ENCODE data around the gene HDAC4. TPM values are rescaled to one million over a fixed set of nuclear protein-coding genes. Genes with fewer than 3 reads are reported as not detected.

HDAC4 gene
- total RNA-seq, 1 donor from 2014 or later: 30.7 TPM

DNA sequence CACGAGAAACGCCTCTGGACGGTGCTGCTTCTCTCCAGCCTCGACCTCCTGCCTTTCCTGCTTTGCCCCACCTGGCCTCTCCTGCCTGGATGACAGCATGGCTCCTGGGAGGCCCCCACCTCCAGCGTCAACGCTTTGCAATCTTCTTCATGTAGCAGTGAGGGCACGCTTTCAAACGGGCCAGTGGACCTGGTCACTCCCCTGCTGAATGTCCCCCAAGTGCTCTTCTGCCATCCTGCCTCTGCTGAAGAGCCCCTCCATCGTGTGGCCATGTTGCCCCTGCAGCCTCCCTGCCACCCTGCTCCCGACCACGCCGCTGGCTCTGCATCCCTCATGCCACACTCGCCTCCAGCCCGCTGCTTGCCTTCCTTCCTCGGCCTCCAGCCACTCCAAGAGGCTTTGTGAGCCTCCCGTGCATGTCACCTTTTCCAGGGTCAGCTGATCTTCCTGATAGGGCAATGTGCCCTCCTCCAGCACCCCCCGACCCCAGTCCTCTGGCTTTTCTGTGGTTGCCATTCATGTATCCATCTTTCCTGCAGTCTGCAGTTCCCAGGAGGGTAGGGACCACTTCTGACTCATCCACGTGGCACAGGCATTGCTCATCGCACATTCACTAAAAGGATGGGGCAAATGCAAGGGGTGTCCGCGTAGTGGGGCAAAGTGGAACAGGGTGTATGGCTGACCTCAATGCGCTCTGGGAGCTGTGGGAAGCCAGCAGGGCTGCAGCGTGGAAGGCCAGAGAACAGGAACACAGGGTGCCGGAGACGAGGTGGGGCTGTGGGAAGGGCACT, 284.2 kb downstream of the HDAC4 start:
- DNase-seq (ENCODE audit: missing footprints) (no peak), ATAC-seq (no peak)
- intact Hi-C loops (cut with DNase I): no loop called here

GRCh38 chr2:239115616-239116015, 285.2 kb downstream of the HDAC4 start:
- intact Hi-C loops (cut with DNase I): no loop called here
- ATAC-seq: no peak
- DNase-seq (ENCODE audit: missing footprints): no peak

GRCh38 chr2:239114616-239115265, 286.1 kb downstream of the HDAC4 start:
- intact Hi-C loops (cut with DNase I): no loop called here
- DNase-seq (ENCODE audit: missing footprints): no peak
- no peak for ATAC-seq

DNA sequence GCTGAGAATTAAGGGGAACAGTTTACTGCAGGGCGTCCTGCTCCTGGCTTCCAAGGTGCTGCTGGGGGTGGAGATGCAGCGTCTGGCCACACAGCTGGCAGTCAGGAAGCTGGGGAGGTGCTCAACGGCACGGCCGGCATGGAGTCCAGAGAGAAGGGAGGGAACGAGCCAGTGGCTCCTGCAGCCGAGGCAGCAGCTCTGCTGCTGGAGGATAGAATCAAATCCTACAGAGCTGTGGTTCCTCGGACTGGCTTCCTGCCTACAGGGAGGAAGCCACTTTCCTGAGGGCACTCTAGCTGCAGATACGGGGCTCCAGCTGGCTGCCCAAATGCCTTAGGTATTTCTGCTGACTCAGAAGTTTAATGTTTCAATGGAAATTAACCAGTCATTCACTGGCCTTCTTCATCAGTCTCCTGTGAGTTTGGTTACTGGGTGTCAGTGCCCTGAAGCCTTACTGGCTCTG, 286.7 kb downstream of the HDAC4 start:
- DNase-seq (ENCODE audit: missing footprints): no peak
- ATAC-seq: no peak
- intact Hi-C loops (cut with DNase I): no loop called here

DNA sequence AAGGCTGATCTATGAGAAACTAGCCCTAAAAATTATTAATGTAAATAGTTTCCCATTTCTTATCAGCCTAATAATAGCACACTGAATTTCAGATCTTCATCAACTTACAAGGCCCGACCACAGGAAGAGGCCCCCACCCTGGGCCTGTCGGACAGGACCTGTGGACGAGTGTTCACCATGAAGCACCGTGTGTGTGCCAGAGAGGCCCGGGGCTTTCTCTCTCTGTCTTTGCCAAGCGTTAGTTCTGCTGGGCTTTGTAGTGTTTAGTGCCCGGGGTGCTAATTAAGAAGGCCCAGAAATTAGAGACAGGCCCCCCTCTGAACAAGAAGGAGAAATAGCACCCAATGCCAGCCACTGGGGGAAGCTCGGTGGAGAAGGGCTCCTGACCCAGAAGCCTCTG, 287.2 kb downstream of the HDAC4 start:
- DNase-seq (ENCODE audit: missing footprints) (no peak), ATAC-seq (no peak)
- intact Hi-C loops (cut with DNase I): no loop called here

DNA sequence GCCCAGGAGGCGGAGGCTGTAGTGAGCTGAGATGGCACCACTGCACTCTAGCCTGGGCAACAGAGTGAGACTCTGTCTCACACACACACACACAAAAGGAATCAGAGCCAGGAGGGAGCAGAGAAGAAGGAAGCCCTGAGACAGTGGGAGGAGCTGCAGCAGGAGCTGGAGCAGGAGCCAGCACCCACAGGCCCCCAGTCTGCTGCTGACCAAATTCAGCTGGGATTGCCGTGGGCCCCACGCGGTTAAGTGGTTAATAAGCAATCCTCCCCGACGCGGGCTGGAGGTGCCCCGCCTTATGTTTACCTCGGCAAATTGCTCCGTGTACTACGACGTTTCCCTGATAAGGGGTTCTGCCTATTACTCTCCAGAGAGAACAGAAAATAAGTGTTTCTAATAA, 287.6 kb downstream of the HDAC4 start:
- intact Hi-C loops (cut with DNase I): no loop called here
- ATAC-seq: peak; percentile 30
- DNase-seq (ENCODE audit: missing footprints): no peak

GRCh38 chr2:239112127-239112774, 288.6 kb downstream of the HDAC4 start:
- ATAC-seq (no peak), DNase-seq (ENCODE audit: missing footprints) (no peak)
- intact Hi-C loops (cut with DNase I): no loop called here

- no peak for ATAC-seq
- no peak for DNase-seq (ENCODE audit: missing footprints)
- intact Hi-C loops (cut with DNase I): no loop called here
Measured at GRCh38 chr2:239111401-239112100, 289.3 kb downstream of the HDAC4 start.

GRCh38 chr2:239110595-239111048, 290.2 kb downstream of the HDAC4 start:
- ATAC-seq: no peak
- intact Hi-C loops (cut with DNase I): no loop called here
- no peak for DNase-seq (ENCODE audit: missing footprints)

GRCh38 chr2:239109928-239110545, 290.8 kb downstream of the HDAC4 start:
- no peak for DNase-seq (ENCODE audit: missing footprints)
- ATAC-seq: no peak
- intact Hi-C loops (cut with DNase I): no loop called here

GRCh38 chr2:239109041-239109927, 291.5 kb downstream of the HDAC4 start:
- DNase-seq (ENCODE audit: missing footprints) (no peak), ATAC-seq (peak; percentile 34)
- intact Hi-C loops (cut with DNase I): no loop called here

DNA sequence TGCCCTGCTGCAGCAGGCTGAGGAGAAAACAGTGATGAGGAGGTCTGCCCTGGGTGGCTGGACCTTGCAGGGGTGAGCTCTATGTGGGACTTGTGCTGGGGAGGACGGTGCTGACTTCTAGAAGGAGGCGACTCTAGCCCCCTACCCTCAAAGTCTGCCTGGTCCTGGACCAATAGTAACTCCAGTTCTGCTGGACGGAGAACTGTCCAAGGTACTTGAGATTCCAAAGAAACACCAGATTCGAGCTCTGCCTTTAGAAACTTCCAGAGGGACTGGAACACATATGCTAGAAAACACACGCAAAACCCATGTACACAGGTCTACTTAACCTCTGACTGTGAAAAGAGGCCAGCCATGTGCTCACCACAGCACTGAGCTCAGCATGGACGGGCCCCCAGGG, 292.4 kb downstream of the HDAC4 start:
- DNase-seq (ENCODE audit: missing footprints): no peak
- intact Hi-C loops (cut with DNase I): no loop called here
- no peak for ATAC-seq

- intact Hi-C loops (cut with DNase I): no loop called here
- DNase-seq (ENCODE audit: missing footprints) (no peak), ATAC-seq (no peak)
Measured at GRCh38 chr2:239107936-239108335, 292.9 kb downstream of the HDAC4 start.

DNA sequence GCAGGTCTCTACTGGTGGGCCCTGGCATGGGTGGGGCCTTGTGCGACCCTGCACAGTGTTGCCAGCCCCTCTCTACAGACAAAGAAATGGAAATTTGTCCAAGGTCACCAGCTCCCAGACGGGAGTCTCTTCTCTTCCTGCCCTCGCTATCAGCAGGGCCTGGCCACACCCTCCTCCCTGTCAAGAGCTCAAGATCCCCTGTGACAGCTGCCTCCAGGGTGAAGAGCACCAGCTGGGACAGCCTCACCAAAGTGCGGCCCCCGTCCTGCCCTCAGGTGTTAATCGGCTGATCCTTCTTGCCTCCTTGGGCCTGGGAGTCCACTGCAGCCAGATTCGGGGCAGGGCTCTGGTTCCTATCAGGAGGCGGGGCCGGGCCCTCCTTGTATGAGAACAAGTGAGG, 293.9 kb downstream of the HDAC4 start:
- DNase-seq (ENCODE audit: missing footprints) (no peak), ATAC-seq (no peak)
- intact Hi-C loops (cut with DNase I): loop anchor here (1.0 kb wide), 1 partner anchor 72 kb away; no protein-coding TSS in a partner anchor

DNA sequence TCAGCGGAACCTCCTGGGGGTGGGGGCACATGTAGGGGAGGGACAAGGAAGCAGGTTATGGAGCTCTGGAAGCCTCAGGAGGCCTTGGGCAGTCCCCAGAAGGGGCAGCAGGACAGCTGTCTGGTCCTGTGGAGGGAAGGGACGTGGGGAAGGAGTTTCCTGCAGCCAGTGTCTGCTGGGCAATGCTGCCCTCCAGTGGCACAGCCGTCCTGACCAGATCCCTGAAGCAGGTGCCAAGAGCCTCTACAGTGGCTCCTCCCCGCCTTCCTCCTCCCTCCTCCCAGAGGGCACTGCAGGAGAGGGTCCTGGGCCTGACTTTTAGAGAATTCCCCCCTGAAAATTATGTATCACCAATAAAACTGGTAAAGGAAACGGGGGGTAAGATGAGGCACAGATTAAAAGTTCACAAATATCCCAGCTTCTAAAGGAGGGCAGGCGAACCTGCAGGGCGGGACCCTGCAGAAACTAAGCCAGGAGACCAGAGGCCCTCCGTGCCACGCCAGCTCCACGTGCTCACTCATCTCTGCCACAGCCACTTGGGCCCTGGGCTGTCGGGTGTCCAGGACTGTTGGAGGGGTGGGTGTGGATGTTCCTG, 294.4 kb downstream of the HDAC4 start:
- intact Hi-C loops (cut with DNase I): loop anchor here (1.0 kb wide), 1 partner anchor 71 kb away; no protein-coding TSS in a partner anchor
- ATAC-seq (peak; percentile 55), DNase-seq (ENCODE audit: missing footprints) (no peak)

DNA sequence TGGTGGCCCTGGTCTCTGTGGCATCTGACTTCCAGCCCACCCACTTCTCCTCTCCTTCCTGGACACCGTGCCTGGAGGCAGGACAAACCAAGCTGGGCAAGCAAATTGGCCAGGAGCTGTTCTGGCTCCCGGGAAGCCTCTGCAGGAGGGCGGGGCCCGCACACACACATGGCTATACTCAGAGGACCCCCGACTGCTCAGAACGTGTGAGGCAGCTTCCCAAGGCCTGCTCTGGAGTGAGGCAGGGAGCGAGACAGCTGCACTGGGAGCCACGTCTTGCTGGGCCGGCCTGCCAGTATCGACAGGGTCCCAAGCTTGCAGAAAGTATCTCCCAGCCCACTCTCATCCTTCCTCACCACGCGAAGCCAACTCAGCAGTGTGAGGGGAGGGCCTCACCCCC, 295.6 kb downstream of the HDAC4 start:
- no peak for DNase-seq (ENCODE audit: missing footprints)
- intact Hi-C loops (cut with DNase I): no loop called here
- no peak for ATAC-seq

DNA sequence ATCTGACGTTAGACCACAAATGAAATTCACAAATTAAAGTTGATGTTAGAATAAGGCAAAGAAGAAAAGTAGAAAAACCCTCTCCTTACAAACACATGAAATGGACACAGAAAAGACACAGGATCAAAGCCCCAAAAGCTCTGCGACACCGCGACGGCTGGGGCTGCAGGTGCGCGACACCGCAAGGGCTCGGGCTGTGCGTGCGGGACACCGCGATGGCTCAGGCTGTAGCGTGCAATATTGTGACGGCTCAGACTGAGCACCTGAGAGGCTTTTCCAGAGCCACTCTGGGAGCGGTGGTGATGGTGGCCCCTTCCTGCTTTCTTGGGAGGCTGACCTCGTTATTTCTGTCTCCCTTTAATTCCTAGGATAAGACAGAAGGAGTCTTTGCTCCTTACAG, 296.0 kb downstream of the HDAC4 start:
- ATAC-seq (no peak), DNase-seq (ENCODE audit: missing footprints) (no peak)
- intact Hi-C loops (cut with DNase I): no loop called here
